Right lobe of liver (tissue), 5 donors: ENCODE data around the gene PRRX1. TPM values are rescaled to one million over a fixed set of nuclear protein-coding genes. Genes with fewer than 3 reads are reported as not detected.

Experiments
- total RNA-seq, 6 experiments: library from RNA; depleted of rRNA in 2 of 6; stranded (reverse); fragments of >200 nt in 2 of 6; fragmentation: NEBNext Ultra II Directional in 3 of 6; extraction: Animal tissue kit (Norgen Biotek cat#: 25700) in 3 of 6; gene quantifications; one replicate each; pipeline versions ENCODE4 v1.1.0 to v1.2.4, GENCODE V29; 2016 to 2023
- donor health status: DM: no; HTN: no; CAD: no.
- donor health status: DM: no; HTN: no; CAD: no.
- donor health status: DM: no; HTN: yes; CAD: no.
- donor health status: DM: no; HTN: yes; CAD: no.

PRRX1 gene
- total RNA-seq, 6 experiments from 2014 or later: 0.05 to 0.55 (median 0.18) TPM

Other genes starting within 250 kb of the PRRX1 start
- gene GORAB, start 132.0 kb upstream of the PRRX1 start, total RNA-seq: 1 to 10 TPM; 4.3 to 9.8 (median 6.7) TPM